HEK293 (cell line): Measurements from ENCODE around the gene MARCHF7.

Experiments
- CTCF ChIA-PET: fragments of 350-600 bp; formaldehyde crosslinking; extraction: SDS; loops from one replicate; lab custom pipeline; 2021; ENCODE audit warnings: antibody characterized with exemption; lab: Yijun Ruan, JAX
- POLR2A ChIA-PET: fragments of 300-600 bp; formaldehyde crosslinking; extraction: SDS; loops from one replicate; lab custom pipeline; 2020; ENCODE audit warnings: antibody characterized with exemption, inconsistent platforms; lab: Yijun Ruan, JAX
- H3K27ac ChIP-seq: fragments of 200-500 bp; sonication (Bioruptor generic); 2 replicates; pipeline ENCODE4 v1.5.1; 2014; ENCODE audit warnings: low read depth, low read length, control low read depth, inconsistent platforms; ENCODE audit errors: extremely low read depth
- H3K36me3 ChIP-seq, 2 experiments: fragments of 200-500 bp in 1 of 2; sonication (Bioruptor generic) in 1 of 2; 1 replicate in 1 of 2; 2 replicates in 1 of 2; pipeline ENCODE4 v1.5.1; 2014 to 2017; ENCODE audit warnings: inconsistent platforms in 2 of 2, low read length in 2 of 2; ENCODE audit not compliant: control insufficient read depth in 2 of 2, insufficient read depth in 1 of 2
- H3K4me1 ChIP-seq: fragments of 200-500 bp; sonication (Bioruptor generic); 2 replicates; pipeline ENCODE4 v1.5.1; 2014; ENCODE audit warnings: mild to moderate bottlenecking, low read length, inconsistent platforms; ENCODE audit not compliant: control insufficient read depth, insufficient read depth
- H3K4me3 ChIP-seq: 2 replicates; pipeline ENCODE4 v1.5.1; 2011; ENCODE audit warnings: low read depth, mild to moderate bottlenecking, control low read depth, low read length, moderate library complexity
- H3K9me3 ChIP-seq: fragments of 200-500 bp; sonication (Bioruptor generic); 2 replicates; pipeline ENCODE4 v1.5.1; 2014; ENCODE audit warnings: low read depth, low read length, inconsistent platforms; ENCODE audit not compliant: control insufficient read depth, insufficient read depth
- OSR2 ChIP-seq: fragments of 450-650 bp; formaldehyde crosslinking; IDR thresholded peaks from 2 replicates; pipeline ENCODE4 v1.5.1; 2016; ENCODE audit warnings: missing biosample characterization, missing genetic modification characterization
- SCRT2 ChIP-seq: fragments of 450-650 bp; formaldehyde crosslinking; IDR thresholded peaks from 2 replicates; pipeline ENCODE4 v1.5.1; 2016; ENCODE audit warnings: missing biosample characterization, missing genetic modification characterization
- SETDB1 ChIP-seq: IDR thresholded peaks from one replicate; pipeline ENCODE4 v1.6.1; 2017; ENCODE audit warnings: mild to moderate bottlenecking, low read length, moderate library complexity, mixed read lengths; ENCODE audit not compliant: insufficient read length
- WT1 ChIP-seq: fragments of 450-650 bp; formaldehyde crosslinking; IDR thresholded peaks from 2 replicates; pipeline ENCODE4 v1.5.1; 2016; ENCODE audit warnings: missing biosample characterization, missing genetic modification characterization
- ZNF10 ChIP-seq: fragments of 450-650 bp; formaldehyde crosslinking; IDR thresholded peaks from 2 replicates; pipeline ENCODE4 v1.5.1; 2017; ENCODE audit warnings: missing biosample characterization, missing genetic modification characterization
- ZNF138 ChIP-seq: fragments of 450-650 bp; formaldehyde crosslinking; IDR thresholded peaks from 2 replicates; pipeline ENCODE4 v1.5.1; 2016; ENCODE audit warnings: missing biosample characterization, missing genetic modification characterization, borderline replicate concordance
- ZNF596 ChIP-seq: fragments of 450-650 bp; IDR thresholded peaks from 2 replicates; pipeline ENCODE4 v1.5.0; 2018; ENCODE audit warnings: missing biosample characterization, mild to moderate bottlenecking, missing genetic modification characterization, moderate library complexity
- TF ChIP-seq, protein P1 (sequence below): fragments of 450-650 bp; formaldehyde crosslinking; IDR thresholded peaks from 2 replicates; pipeline ENCODE4 v1.5.1; 2016; ENCODE audit warnings: missing biosample characterization, missing genetic modification characterization
- TF ChIP-seq, protein P2 (sequence below): fragments of 450-650 bp; IDR thresholded peaks from 2 replicates; pipeline ENCODE4 v1.5.1; 2018; ENCODE audit warnings: missing biosample characterization, missing genetic modification characterization
- TF ChIP-seq, protein P3 (sequence below): fragments of 450-650 bp; formaldehyde crosslinking; IDR thresholded peaks from 2 replicates; pipeline ENCODE4 v1.5.1; 2016; ENCODE audit warnings: missing biosample characterization, missing genetic modification characterization, borderline replicate concordance
- TF ChIP-seq, protein P4 (sequence below): sonication (generic); formaldehyde crosslinking; IDR thresholded peaks from 2 replicates; pipeline ENCODE4 v1.8.1; 2022; ENCODE audit warnings: mild to moderate bottlenecking, moderate library complexity, missing genetic modification reagents

Gene MARCHF7

DNA sequence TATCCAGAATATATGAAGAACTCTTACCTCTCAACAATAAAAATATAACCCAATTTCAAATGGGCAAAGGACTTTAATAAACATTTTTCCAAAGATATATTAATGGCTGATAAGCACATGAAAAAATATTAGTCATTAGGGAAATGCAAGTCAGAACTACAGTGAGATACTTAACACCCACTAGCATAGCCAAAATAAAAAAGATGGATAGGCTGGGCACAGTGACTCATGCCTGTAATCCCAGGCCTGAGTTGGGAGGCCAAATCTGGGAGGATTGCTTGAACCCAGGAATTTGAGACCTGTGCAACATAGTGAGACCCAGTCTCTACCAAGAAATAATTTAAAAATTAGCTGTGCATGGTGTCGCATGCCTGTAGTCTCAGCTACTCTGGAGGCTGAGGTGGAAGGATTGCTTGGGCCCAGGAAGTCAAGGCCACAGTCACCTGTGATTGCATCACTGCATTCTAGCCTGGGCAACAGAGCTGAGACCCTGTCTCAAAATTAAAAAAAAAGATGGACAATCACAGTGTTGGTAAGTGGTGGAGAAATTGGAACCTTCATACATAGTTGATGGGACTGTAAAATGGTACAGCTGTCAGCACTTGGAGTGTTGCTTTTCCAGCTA, 25.1 kb downstream of the MARCHF7 start (continued):
- TF ChIP-seq ZNF596 (tag by site-specific recombination) = no peak
- TF ChIP-seq, protein P1, sequence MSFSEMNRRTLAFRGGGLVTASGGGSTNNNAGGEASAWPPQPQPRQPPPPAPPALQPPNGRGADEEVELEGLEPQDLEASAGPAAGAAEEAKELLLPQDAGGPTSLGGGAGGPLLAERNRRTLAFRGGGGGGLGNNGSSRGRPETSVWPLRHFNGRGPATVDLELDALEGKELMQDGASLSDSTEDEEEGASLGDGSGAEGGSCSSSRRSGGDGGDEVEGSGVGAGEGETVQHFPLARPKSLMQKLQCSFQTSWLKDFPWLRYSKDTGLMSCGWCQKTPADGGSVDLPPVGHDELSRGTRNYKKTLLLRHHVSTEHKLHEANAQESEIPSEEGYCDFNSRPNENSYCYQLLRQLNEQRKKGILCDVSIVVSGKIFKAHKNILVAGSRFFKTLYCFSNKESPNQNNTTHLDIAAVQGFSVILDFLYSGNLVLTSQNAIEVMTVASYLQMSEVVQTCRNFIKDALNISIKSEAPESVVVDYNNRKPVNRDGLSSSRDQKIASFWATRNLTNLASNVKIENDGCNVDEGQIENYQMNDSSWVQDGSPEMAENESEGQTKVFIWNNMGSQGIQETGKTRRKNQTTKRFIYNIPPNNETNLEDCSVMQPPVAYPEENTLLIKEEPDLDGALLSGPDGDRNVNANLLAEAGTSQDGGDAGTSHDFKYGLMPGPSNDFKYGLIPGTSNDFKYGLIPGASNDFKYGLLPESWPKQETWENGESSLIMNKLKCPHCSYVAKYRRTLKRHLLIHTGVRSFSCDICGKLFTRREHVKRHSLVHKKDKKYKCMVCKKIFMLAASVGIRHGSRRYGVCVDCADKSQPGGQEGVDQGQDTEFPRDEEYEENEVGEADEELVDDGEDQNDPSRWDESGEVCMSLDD (tag by site-specific recombination) = no peak
- TF ChIP-seq ZNF138 = no peak
- TF ChIP-seq, protein P2, sequence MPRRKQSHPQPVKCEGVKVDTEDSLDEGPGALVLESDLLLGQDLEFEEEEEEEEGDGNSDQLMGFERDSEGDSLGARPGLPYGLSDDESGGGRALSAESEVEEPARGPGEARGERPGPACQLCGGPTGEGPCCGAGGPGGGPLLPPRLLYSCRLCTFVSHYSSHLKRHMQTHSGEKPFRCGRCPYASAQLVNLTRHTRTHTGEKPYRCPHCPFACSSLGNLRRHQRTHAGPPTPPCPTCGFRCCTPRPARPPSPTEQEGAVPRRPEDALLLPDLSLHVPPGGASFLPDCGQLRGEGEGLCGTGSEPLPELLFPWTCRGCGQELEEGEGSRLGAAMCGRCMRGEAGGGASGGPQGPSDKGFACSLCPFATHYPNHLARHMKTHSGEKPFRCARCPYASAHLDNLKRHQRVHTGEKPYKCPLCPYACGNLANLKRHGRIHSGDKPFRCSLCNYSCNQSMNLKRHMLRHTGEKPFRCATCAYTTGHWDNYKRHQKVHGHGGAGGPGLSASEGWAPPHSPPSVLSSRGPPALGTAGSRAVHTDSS = no peak
- no peak for TF ChIP-seq WT1 (tag by site-specific recombination)
- TF ChIP-seq OSR2 (tag by site-specific recombination) = no peak
- TF ChIP-seq, protein P3, sequence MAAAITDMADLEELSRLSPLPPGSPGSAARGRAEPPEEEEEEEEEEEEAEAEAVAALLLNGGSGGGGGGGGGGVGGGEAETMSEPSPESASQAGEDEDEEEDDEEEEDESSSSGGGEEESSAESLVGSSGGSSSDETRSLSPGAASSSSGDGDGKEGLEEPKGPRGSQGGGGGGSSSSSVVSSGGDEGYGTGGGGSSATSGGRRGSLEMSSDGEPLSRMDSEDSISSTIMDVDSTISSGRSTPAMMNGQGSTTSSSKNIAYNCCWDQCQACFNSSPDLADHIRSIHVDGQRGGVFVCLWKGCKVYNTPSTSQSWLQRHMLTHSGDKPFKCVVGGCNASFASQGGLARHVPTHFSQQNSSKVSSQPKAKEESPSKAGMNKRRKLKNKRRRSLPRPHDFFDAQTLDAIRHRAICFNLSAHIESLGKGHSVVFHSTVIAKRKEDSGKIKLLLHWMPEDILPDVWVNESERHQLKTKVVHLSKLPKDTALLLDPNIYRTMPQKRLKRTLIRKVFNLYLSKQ (tag by site-specific recombination) = no peak

DNA sequence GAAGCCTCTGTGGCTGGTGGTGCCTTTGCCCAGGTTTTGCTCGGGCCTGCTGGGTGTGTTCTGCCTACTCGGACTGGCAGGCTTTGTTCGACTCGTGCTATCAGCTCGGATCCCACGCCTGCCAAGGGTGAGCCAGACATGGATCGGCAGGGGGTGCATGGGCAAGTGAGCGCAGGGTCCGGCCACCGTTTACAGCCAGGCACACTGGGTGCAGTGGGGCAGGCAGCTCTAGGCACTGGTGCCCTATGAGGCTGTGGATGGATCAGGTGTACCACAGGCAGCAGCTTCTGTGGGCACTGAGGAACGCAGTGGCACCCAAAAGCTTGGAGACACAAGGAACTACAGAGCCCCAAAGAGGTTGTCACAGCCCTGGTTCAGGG, 25.6 kb downstream of the MARCHF7 start:
- TF ChIP-seq, protein P4, sequence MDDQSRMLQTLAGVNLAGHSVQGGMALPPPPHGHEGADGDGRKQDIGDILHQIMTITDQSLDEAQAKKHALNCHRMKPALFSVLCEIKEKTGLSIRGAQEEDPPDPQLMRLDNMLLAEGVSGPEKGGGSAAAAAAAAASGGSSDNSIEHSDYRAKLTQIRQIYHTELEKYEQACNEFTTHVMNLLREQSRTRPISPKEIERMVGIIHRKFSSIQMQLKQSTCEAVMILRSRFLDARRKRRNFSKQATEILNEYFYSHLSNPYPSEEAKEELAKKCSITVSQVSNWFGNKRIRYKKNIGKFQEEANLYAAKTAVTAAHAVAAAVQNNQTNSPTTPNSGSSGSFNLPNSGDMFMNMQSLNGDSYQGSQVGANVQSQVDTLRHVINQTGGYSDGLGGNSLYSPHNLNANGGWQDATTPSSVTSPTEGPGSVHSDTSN (CRISPR knock-in tag) = no peak
- ChIA-PET POLR2A (no interaction called here), CTCF (no interaction called here)
- Histone ChIP-seq H3K36me3 (peaks cover 40 to 80% of the 10 kb centered on the region in 2 experiments), H3K27ac (no peak overlapping the region), H3K4me1 (no peaks in the 10 kb centered on the region), H3K4me3 (no peak overlapping the region), H3K9me3 (no peaks in the 10 kb centered on the region)

DNA sequence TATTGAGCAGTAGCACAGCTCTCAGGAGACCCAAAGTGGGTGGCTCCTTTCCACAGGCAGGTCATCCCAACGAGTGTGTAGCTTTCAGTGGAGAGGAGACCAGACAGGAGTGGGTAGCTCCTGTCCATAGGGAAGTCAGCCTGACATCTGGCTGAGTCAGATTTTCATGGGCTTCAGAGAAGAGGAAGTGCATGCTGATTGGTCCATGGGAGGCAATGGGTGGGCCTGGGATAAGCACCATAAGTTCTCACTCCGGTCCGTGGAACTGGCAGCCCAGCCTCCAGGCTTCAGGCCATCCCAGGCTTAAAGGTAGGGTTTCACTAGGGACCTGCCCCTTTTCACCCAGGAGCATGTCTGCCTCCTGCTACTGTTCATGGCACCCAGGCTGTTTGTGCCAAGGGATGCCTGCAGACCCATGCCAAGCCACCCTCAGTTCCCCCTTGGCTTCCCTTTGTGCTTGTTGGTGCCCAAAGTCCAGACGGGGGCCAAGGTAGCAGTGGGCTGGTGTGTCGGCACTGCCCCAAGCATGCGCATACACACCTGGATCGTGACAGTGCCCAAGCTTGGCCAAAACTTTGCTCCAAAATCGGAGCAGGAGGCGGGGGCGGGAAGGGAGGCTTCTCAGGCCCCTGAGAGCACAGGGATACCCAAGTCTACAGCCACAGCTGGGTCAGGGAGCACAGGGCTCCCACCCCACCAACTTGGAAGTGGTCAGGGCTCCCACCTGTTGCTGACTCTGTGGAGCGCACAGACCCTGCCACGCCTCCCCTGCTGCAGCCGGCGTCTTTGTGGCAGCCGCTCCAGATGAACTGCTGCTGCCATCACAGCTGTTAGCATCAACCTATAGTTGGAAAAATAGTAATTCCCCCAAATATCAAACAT, 26.4 kb downstream of the MARCHF7 start:
- ChIA-PET CTCF (no interaction called here), POLR2A (no interaction called here)
- Histone ChIP-seq H3K9me3 (no peaks in the 10 kb centered on the region), H3K27ac (no peak overlapping the region), H3K4me1 (no peaks in the 10 kb centered on the region), H3K36me3 (peaks cover 44 to 81% of the 10 kb centered on the region in 2 experiments), H3K4me3 (no peak overlapping the region)
- peak; percentile 47; the same call in 1 of the 2 replicates for TF ChIP-seq ZNF10
- TF ChIP-seq SCRT2 = peak; percentile 79
- TF ChIP-seq SETDB1 = no peak
